OCI-LY7 (cell line): ENCODE measurements around the gene TMEM243. TPM values are rescaled to one million over a fixed set of nuclear protein-coding genes. Genes with fewer than 3 reads are reported as not detected.

Source experiments
- BruUV-seq: library from RNA; stranded (reverse); fragments of 400-500 nt; replicated peaks from 2 replicates; lab custom pipeline; 2021; lab: Mats Ljungman, UMichigan
- CTCF ChIA-PET: fragments of 300-600 bp; sonication (Branson Sonifier 250); formaldehyde crosslinking; loops from one replicate; lab custom pipeline; 2022; ENCODE audit warnings: antibody characterized with exemption; ENCODE audit not compliant: unreplicated experiment; lab: Charles Lee
- POLR2A ChIA-PET: fragments of 300-600 bp; sonication (Branson Sonifier 250); formaldehyde crosslinking; loops from one replicate; lab custom pipeline; 2022; ENCODE audit warnings: antibody characterized with exemption; lab: Charles Lee
- DNase-seq: peaks from one replicate; pipeline ENCODE4 v3.0.0-alpha.2; 2015; ENCODE audit warnings: low spot score
- H2AFZ ChIP-seq: fragments of 200-600 bp; sonication (generic), shearing (Covaris generic); 2 replicates; pipeline ENCODE4 v1.6.1; 2014; ENCODE audit warnings: mild to moderate bottlenecking, antibody characterized with exemption, low read length, moderate library complexity
- H3K27ac ChIP-seq: fragments of 200-600 bp; sonication (generic); 2 replicates; pipeline ENCODE4 v1.5.1; 2014; ENCODE audit warnings: mixed run types, low read depth, mild to moderate bottlenecking, moderate library complexity, low read length, inconsistent platforms; ENCODE audit not compliant: poor library complexity, severe bottlenecking
- H3K36me3 ChIP-seq: fragments of 200-600 bp; sonication (generic); 2 replicates; pipeline ENCODE4 v1.6.1; 2014; ENCODE audit warnings: mild to moderate bottlenecking, antibody characterized with exemption, low read length, moderate library complexity, mixed read lengths; ENCODE audit not compliant: insufficient read depth
- H3K4me1 ChIP-seq: fragments of 200-600 bp; sonication (generic); 2 replicates; pipeline ENCODE4 v1.5.1; 2014; ENCODE audit warnings: mild to moderate bottlenecking, low read length; ENCODE audit not compliant: insufficient read depth, poor library complexity, severe bottlenecking
- H3K4me2 ChIP-seq: fragments of 200-600 bp; sonication (generic); 2 replicates; pipeline ENCODE4 v1.6.1; 2014; ENCODE audit warnings: mild to moderate bottlenecking, low read length
- H3K4me3 ChIP-seq: fragments of 200-600 bp; sonication (generic); 2 replicates; pipeline ENCODE4 v1.5.1; 2014; ENCODE audit warnings: mild to moderate bottlenecking, low read depth, low read length; ENCODE audit not compliant: poor library complexity, severe bottlenecking
- H3K79me2 ChIP-seq: fragments of 200-600 bp; sonication (generic); 2 replicates; pipeline ENCODE4 v1.6.1; 2016; ENCODE audit warnings: low read depth, mild to moderate bottlenecking, low read length, moderate library complexity, mixed read lengths; ENCODE audit not compliant: insufficient read depth
- H3K9me2 ChIP-seq: fragments of 200-600 bp; sonication (generic); 2 replicates; pipeline ENCODE4 v1.6.1; 2016; ENCODE audit warnings: mild to moderate bottlenecking, low read length, mixed read lengths; ENCODE audit not compliant: insufficient read depth
- H3K9me3 ChIP-seq: fragments of 200-600 bp; sonication (generic); 2 replicates; pipeline ENCODE4 v1.6.1; 2014; ENCODE audit warnings: mild to moderate bottlenecking, mixed run types, low read length, mixed read lengths
- H4K20me1 ChIP-seq: fragments of 200-600 bp; sonication (generic); 2 replicates; pipeline ENCODE4 v1.6.1; 2014; ENCODE audit warnings: mild to moderate bottlenecking, antibody characterized with exemption, low read length, moderate library complexity, mixed read lengths; ENCODE audit not compliant: insufficient read depth
- CTCF ChIP-seq: fragments of 200-600 bp; sonication (generic); conservative IDR thresholded peaks from 2 replicates; pipeline ENCODE4 v1.5.1; 2014; ENCODE audit warnings: mild to moderate bottlenecking, antibody characterized with exemption, low read length, moderate library complexity, mixed read lengths
- EZH2phosphoT487 ChIP-seq: fragments of 200-600 bp; sonication (generic); IDR thresholded peaks from 2 replicates; pipeline ENCODE4 v1.6.1; 2018; ENCODE audit warnings: low read depth, borderline replicate concordance, mild to moderate bottlenecking, mixed run types, antibody characterized with exemption, low read length, moderate library complexity, mixed read lengths
- intact Hi-C: fragments of 100-400 bp; cut with micrococcal nuclease; formaldehyde crosslinking; loops from one replicate; pipeline ENCODE4 v1.10.0; 2022; ENCODE audit not compliant: unreplicated experiment
- total RNA-seq, 2 experiments: library from RNA; depleted of rRNA in 1 of 2; stranded (reverse); fragments of >200 nt in 1 of 2; shearing (Covaris generic) in 1 of 2; gene quantifications; 2 replicates each; pipeline ENCODE4 v1.2.3, GENCODE V29; 2014 to 2022

TMEM243 gene
- total RNA-seq, 2 experiments from 2014 or later: 88.7 to 126 TPM

GRCh38 chr7:87234949-87235348 lies 15.4 kb upstream of the TMEM243 start:
- CTCF ChIA-PET: no interaction called here
- intact Hi-C loops: loop anchor here (5.0 kb wide), 2 partner anchors 83 to 323 kb away; partner anchors contain the start of gene DMTF1
- H3K4me2 ChIP-seq: no peak overlapping the region

GRCh38 chr7:87231711-87232110 lies 12.2 kb upstream of the TMEM243 start:
- H3K79me2 ChIP-seq: no peaks in the 10 kb centered on the region
- H2AFZ ChIP-seq: no peak overlapping the region
- no peak overlapping the region for H3K27ac ChIP-seq
- H3K9me3 ChIP-seq: no peaks in the 10 kb centered on the region
- no peak overlapping the region for H3K4me2 ChIP-seq
- no peaks in the 10 kb centered on the region for H4K20me1 ChIP-seq
- H3K4me3 ChIP-seq: no peak overlapping the region
- H3K36me3 ChIP-seq: no peaks in the 10 kb centered on the region
- no peak for DNase-seq
- BruUV-seq: no TSS peak
- H3K4me1 ChIP-seq: peaks cover 10% of the 10 kb centered on the region
- intact Hi-C loops: no loop called here
- TF ChIP-seq EZH2phosphoT487: no peak
- TF ChIP-seq CTCF: no peak
- no peaks in the 10 kb centered on the region for H3K9me2 ChIP-seq
- ChIA-PET POLR2A (interaction anchor here (1.0 kb wide), 1 partner anchor 9 kb away, joined by 3 read pairs; no protein-coding TSS in a partner anchor), CTCF (no interaction called here)

More at GRCh38 chr7:87234949-87235348, 15.4 kb upstream of the TMEM243 start:
- Histone ChIP-seq H3K9me2 (no peaks in the 10 kb centered on the region), H3K79me2 (no peaks in the 10 kb centered on the region), H3K4me3 (no peak overlapping the region), H2AFZ (no peak overlapping the region), H4K20me1 (no peaks in the 10 kb centered on the region), H3K36me3 (no peaks in the 10 kb centered on the region), H3K9me3 (no peaks in the 10 kb centered on the region), H3K27ac (no peak overlapping the region), H3K4me1 (peaks cover 5% of the 10 kb centered on the region)
- POLR2A ChIA-PET: interaction anchor here (1.6 kb wide), 1 partner anchor 76 kb away, joined by 3 read pairs; no protein-coding TSS in a partner anchor
- no peak for TF ChIP-seq CTCF
- no peak for TF ChIP-seq EZH2phosphoT487
- DNase-seq: no peak
- BruUV-seq: no TSS peak

GRCh38 chr7:87231258-87231657 lies 11.7 kb upstream of the TMEM243 start:
- BruUV-seq: no TSS peak
- no peaks in the 10 kb centered on the region for H3K79me2 ChIP-seq
- no peaks in the 10 kb centered on the region for H3K9me3 ChIP-seq
- DNase-seq: no peak
- intact Hi-C loops: no loop called here
- ChIA-PET POLR2A (interaction anchor here (0.9 kb wide), 1 partner anchor 11 kb away, joined by 5 read pairs; no protein-coding TSS in a partner anchor), CTCF (interaction anchor here (0.7 to 1.2 kb wide), 2 partner anchors 12 to 193 kb away, joined by 4 read pairs; no protein-coding TSS in a partner anchor)
- no peak overlapping the region for H2AFZ ChIP-seq
- H3K4me3 ChIP-seq: no peak overlapping the region
- no peaks in the 10 kb centered on the region for H3K9me2 ChIP-seq
- H3K4me2 ChIP-seq: no peak overlapping the region
- H3K36me3 ChIP-seq: no peaks in the 10 kb centered on the region
- no peak for TF ChIP-seq EZH2phosphoT487
- TF ChIP-seq CTCF: no peak
- H4K20me1 ChIP-seq: no peaks in the 10 kb centered on the region
- H3K4me1 ChIP-seq: peaks cover 10% of the 10 kb centered on the region
- no peak overlapping the region for H3K27ac ChIP-seq
